ENCODE data around the gene FAM114A1.

- TF ChIP-seq YY1 (IDR thresholded peaks at IDR 0.05; ENCODE audit: insufficient read depth, insufficient read length) = no peak
- no peak for TF ChIP-seq ZNF274 (IDR thresholded peaks at IDR 0.05; ENCODE audit: low read depth, low read length)
Measured at GRCh38 chr4:38928568-38928967, 61.0 kb downstream of the FAM114A1 start.

All from NT2/D1 (cell line).